Measurements from ENCODE around the gene PCED1A. TPM values are rescaled to one million over a fixed set of nuclear protein-coding genes. Genes with fewer than 3 reads are reported as not detected.

Gene PCED1A
- total and polyA plus RNA-seq, 2 of the 8 experiments (the other 6 are each of a cell fraction or from before 2014, with no cell fraction given) = 13.4 to 18.9 TPM

- no peak for TF ChIP-seq BRCA1 (IDR thresholded peaks at IDR 0.05; ENCODE audit: low read depth, low read length)
Observed at GRCh38 chr20:2800521-2801285, 39.8 kb downstream of the PCED1A start, which contains the start of gene CPXM1 (continued).

Measured in H1 (cell line).